GM19351 (cell line): ENCODE data around the gene ANAPC10.
A peak's percentile ranks its signal among the peaks of the same experiment; 100 is the strongest.

ENCODE experiments used
- ATAC-seq: cut with Tn5 transposase; IDR thresholded peaks from one replicate; pipeline ENCODE4 v1.9.1; 2021; ENCODE audit warnings: mild to moderate bottlenecking, moderate library complexity; ENCODE audit not compliant: unreplicated experiment

The ANAPC10 gene

DNA sequence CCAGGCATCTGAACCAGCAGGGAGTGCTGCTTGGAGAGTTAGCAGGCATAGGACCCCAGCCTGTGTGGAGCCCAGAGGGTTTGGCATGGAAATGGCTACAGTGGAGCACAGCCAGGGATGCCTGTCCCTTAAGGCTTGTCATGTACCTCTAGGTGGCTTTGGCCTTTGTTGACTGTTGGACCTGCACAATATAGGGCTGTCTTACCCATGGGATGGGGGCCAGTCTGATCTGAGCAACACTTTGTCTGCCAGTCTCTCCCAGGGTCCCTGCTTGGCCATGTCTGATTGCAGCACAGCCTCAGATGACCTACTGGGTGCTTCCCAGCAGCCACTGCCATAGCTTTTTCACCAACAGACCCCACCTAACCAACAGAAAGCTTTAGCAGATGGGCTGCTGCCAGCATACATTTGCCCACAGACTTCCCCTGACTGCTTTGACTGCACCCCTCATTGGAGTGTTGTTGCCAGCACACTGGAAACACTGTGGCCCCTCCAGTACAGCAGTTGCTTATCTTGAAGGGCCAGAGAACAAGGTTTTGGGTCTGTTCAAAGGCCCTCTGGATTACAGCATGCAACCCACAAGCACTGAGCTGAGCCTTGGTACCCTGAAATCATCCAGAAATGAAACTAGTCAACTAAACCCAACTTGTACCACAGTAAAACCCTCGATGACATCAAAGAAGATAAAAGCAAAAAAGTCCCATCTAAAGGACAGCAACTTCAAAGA, 22.1 kb downstream of the ANAPC10 start:
- ATAC-seq, result no peak

DNA sequence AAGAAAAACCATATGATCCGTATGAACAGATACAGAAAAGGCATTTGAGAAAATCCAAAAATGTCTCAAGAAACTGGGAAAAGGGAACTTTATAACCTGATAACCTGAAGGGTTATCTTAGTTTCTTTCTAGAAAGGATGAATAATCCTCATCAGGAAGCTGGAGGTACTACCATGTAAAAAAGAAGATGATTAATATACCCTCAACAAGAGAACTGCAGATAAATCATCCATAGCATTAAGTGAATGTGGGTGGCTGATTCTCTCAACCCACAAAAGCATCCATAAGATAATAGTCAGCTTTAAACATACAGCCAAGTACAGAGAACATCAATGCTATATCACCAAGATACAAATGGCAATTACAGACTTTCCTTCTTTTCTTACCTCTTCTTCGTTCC, 26.4 kb downstream of the ANAPC10 start:
- ATAC-seq, result no peak

DNA sequence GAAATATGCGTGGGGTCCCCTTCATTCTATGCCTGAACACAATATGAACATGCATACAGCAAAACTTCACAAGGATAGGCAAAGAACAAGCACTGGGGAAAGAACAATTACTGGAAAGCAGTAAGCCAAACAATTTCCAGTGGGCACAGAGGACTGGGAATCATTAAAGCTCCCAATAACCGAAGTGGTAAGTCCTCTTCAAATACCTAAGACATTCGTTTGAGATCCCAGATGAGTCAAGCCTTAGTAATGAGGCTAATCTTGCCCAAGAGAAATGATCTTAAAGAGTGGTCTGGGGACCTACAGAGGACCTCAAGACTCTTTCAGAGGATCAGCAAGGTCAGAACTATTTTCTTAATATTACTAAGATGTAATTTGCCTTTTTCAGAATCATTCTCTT, 28.6 kb downstream of the ANAPC10 start:
- ATAC-seq, result no peak

DNA sequence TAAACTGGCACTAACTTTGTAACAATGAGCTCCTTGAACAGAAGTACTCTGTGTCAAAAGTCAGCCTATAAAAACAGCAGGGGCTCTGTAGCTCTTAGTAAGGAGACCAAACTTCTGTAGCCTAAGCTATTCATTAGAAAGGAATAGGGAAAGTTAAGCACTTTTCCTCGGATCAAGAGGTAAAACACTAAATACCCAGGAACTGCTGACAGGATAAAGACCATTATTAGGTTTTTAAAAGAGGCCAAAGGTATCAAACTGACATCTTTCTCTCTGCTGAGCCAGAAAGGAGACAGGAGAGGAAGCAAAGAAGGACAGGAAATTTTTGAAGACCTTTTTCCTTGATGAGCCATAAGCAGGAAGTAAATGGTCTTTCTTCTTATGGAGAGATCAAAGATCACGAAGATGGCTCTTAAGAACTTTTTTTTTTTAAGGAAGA, 31.9 kb downstream of the ANAPC10 start:
- no peak for ATAC-seq

DNA sequence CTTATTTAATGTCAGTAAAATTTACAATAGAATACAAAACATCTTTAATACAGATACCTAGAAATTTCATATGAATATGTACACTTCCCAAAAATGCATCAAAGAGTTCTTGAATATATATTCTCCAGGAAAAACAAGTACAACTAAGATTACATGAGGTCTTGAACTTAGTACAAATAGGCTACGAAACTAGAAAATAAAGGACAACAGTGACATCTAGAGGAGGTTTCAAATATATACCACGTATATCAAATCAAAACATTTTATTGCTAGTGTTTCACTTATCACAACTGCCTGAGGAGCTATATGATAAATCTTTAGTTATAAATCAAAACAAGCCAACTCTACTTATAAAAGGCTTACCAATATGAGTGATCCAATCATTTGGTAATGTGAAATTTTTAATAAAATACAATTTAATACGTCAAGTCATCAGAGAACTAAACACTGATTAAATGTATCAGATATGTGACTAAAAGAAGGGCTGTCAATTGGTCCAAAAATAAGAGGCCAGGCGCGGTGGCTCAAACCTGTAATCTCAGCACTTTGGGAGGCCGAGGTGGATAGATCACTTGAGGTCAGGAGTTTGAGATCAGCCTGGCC, 36.6 kb downstream of the ANAPC10 start:
- ATAC-seq, result peak; percentile 89

DNA sequence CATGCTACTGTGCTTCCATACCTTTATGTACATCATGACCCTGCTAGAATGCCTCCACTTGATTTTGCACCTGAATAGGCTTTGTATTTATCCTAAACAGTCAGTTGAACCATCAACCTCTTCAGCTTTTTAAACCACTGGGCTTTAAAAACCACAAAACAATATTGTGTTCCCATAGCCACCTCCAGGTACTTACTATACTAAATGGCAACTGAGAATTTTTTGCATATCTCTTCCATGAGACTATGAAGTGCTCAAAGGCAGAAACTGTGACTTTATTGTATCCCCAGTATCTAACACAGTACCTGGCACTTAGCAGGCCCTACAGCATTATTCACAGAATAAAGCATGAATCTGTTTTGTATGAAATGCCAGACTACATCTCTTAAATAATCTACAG, 39.7 kb downstream of the ANAPC10 start:
- ATAC-seq, result no peak

DNA sequence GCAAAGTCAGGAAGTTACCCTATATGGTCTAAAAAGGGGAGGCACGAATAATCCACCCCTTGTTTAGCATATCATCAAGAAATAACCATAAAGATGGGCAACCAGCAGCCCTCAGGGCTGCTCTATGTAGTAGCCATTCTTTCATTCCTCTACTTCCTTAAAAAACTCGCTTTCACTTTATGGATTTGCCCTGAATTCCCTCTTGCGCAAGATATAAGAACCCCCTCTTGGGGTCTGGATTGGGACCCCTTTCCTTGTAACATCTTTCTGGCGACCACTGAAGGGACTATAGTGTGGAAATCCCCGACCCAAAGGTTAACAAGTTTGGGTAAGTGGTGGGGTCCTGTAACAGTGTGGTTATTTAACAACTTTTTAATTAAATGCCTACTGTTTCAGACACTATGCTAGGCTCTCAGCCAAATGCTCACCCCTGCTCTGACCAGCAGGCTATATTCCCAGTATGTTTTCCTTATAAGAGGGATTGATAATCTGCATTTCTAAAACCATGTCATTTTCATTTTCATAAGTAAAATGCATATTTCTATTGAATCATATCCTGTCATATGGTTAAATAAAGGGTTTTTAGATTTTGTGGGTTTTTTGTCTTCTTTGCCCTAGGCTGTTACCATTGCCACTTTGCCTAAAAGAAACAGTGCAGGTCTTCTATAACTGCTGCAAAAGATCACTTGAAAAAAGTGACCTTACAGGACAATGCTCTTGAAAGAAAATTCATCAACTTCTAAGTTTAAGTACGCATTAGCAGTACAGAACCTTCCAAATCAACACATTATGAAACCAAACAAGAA, 41.5 kb downstream of the ANAPC10 start:
- ATAC-seq, result no peak

DNA sequence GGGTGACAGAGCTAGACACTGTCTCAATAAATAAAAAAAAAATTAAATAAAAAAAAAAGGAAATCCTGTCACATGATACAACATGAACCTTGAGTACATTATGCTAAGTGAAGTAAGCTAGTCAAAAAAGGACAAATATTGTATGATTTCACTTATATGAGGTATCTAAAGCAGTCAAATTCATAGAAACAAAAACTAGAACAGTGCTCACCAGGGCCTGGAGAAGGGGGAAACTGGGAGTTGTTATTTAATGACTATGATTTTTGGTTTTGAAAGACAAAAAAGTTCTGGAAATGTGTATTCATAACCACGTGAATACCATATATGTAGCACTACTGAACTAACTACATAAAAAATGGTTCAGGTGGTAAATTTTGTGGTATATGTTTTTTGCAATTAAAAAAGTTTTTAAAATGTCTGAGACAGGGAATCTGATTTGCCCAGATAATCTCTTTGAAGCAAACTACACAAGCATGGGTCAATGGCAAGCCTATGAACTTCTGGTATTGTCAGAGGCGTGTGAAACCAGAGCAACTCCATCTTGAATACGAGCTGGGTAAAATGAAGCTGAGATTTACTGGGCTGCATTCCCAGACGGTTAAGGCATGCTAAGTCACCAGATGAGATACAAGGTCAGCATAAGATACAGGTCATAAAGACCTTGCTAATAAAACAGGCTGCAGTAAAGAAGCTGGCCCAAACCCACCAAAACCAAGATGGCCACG, 42.3 kb downstream of the ANAPC10 start:
- ATAC-seq, result no peak

DNA sequence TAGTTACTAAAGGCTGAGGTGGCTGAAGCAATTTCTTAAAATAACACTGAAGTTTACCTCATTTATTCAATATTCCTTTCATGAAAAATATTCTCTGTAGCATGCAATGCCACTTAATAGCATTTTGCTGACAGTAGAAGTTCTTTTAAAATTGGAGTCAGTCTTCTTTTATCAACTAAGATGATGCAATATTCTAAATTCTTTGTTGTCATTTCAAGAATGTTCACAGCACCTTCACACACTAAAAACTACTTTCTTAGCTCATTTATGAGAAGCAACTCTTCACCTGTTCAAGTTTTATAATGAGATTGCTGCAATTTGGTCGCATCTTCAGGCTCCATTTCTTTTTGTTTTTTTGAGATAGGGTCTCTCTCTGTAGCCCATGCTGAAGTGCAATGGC, 48.8 kb downstream of the ANAPC10 start:
- ATAC-seq, result no peak

DNA sequence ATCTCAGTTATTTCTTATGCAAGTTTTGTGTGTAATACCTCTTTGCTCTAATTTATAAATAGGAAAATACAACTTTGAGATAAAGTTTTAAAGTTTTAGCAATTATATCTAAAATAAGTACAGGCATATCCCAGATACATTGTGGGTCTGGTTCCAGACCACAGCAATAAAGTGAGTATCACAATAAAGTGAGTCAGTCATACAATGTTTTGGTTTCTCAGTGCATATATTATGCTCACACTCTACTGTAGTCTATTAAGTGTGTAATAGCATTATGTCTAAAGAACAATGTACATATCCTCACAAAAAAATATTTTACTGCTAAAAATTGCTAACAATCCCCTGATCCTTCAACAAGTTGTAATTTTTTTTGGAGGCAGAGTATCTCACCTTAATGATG, 49.2 kb downstream of the ANAPC10 start:
- no peak for ATAC-seq

DNA sequence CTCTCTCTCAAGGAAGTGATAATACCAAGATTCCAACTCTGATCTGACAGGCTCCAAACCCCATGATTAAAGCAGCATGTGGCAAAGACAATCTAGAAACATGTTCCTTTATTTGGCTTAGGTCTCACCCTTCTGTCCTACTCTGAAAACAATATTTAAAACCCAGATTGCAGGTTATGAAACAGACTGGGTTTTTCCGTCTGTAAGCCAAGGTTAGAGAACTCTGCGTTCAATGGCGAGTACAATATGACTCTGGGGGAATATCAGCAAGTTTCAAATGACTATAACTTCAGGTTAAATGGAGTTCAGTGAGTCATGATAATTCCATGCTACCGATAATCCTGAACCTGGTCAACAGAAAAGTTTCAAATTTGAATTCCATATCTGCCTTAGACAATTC, 50.8 kb downstream of the ANAPC10 start:
- ATAC-seq, result peak; percentile 63

DNA sequence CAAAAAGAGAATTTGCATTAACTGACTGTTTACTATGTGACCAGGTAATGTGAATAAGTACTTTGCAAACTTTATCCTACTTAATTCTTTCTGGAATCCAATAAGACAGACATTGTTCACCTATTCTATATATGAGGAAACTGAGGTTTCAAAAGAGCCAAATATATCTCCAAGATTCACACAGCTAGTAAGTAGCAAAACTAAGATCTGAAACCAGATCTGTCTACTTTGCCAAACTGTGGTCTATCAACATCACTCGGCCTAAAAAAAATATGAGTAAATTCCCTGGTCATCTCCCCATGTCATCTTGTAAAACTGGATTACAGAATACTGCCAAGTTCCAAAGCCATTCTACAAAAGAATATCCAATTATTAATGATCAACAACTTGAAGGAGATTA, 52.8 kb downstream of the ANAPC10 start:
- ATAC-seq, result peak; percentile 48

DNA sequence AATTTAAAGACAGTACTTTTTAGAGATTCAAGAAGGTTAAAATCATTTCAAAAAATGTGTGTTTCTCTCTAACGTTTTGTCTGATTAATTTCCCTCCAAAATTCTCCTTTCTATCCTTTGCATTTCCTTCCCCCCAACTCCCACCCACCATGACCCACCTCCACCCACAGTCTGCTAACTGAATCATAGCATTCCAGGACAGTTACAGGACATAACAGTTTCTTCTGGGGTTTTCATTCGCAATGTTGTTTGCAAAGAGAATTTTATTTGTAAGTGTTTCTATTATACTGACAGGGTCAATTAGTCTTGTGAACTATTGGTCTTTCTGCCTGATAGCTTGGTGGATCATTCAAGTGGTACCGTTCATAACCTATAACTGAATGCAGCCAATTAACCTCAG, 53.7 kb downstream of the ANAPC10 start:
- ATAC-seq, result no peak

DNA sequence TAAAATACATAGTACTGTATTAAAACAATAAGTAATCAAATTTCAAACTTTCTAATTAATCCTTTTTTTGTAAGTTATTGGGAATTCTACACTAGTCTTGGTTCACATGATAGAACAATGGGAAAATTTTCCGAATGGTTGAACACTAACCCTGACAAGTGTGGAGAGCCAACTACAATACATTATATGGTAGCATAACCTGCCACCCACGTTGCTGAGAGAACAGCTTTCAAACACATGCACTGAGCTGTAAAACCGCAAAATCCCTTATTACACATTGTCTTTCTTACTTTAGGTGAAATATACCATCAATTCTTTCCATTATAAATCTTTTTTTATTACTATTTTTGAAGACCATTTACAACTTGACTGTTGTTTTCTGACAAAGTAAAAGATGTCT, 54.7 kb downstream of the ANAPC10 start:
- no peak for ATAC-seq

DNA sequence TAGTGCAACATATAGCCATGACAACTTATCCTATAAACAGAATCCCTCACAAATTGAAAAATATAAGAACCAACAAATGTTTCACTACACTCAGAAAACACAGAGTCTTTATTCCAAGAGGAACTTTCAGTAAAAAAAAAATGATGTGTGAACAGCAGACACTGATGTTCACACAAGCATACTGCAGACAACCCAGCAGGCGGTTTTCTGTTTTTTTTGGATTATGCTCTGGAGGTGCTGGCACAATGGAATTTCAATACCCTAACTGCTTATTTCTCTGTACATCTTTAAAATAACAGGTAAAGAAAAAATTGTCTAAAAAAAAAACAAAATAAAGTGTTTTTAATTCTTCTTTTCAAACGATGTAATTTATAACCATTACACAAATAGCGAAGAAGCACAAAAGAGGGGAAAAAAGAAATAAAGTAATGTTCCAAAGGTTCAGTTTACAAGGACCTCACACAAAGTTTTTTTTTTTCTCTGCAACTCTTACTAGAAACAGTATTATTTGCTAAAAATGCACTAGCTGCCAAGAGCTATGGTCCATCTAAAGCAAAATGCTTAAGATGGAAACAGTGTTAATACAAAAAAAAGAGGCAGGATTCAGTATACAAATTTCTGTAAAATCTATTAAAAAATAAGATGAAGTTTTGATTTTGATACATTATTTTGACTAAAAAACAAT, 55.3 kb downstream of the ANAPC10 start:
- no peak for ATAC-seq

DNA sequence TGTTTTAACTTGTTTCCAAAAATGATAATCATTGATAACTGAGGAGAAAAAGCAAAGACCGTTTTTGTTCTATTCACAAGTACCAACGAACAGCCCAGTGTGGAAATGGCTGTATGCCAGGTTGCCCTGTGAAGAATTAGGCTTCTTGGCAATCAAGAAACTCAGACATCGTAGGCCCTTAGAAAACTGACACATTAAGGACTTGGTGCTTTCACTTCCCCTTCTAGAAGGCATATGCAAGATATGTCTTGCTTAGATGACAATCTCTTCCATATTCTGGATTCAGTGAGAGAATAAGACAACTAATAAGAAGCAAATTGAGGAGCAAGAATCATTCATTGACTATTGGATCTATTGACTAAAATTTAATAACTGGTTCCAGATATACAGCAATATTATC, 56.6 kb downstream of the ANAPC10 start:
- peak; percentile 96 for ATAC-seq

DNA sequence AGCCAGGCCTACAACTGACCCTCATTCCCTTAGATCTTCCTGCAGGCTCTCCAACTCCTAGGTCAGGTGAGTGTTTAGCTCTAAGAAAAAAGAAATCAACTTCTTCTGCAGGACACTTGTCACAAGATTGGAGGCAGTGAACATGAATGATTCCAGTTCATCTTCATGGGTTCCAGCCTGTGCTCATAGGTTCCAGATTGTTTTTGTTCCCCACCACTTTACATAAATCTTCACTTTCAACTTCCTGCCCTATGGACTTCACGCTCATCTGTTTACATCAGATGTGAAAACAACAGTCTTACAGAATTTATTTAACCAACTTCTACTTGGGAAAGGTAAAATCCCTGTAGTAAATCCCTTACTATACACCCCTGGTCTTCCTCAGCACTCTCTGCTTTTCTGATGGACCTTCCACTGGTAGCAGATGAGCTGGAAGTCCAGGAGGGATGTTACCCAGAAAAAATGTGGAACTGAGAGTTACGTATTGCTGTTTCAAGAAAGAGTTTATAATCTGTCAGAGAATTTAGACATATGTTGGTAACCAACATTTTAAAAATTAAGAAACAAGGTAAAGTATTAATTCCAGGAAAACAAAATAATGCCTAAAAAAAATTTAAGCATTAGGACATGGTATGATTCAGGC, 62.4 kb downstream of the ANAPC10 start:
- no peak for ATAC-seq

DNA sequence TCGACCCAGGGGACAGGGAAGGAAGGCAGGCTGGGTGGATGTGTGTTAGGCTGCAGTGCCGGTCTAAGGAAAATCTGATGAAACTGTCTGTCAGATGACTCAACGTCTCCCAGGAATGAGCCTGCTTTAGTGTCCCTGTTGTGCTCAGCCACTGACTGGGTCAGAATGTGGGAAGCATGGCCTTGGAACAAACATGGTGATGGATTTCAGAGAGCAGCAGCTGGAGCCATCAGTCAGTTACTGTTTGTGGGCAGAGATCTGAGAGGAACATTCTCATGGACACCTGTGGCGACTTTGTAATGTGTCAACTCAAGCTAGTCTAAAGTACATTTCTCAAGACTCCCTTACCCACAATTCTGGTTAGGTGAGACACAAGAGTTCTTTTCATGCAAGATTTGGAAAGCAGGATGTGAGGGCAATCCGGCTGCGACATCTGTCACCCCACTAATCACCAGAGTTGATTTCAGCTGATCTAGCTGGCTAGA, 63.2 kb downstream of the ANAPC10 start:
- no peak for ATAC-seq

DNA sequence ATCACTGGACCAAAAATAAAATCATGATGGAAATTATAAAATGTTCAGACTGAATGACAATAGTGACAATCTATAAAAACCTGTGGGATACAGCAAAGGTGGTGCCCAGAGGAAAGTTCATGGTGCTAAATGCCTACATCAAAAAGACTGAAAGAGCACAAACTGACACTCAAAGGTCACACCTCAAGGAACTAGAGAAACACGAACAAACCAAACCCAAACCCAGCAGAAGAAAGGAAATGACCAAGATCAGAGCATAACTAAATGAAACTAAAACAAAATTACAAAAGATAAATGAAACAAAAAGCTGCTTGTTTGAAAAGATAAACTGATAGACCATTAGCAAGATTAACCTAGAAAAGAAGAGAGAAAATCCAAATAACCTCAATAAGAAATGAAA, 78.7 kb downstream of the ANAPC10 start:
- no peak for ATAC-seq

DNA sequence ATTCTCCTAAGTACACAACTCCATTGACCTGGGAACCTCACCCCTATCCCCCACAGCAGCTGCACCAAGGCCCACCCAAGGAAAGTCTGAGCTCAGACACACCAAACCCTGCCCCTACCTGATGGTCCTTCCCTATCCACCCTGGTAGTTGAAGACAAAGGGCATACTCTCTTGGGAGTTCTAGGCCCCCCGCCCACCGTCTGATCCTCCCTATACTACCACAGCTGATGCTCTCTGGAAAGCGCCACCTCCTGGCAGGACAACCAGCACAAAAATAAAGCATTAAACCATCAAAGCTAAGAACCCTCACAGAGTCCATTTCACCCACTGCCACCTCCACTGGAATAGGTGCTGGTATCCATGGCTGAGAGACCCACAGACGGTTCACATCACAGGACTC, 83.6 kb downstream of the ANAPC10 start:
- no peak for ATAC-seq
